BLaER1 treated with 17β-estradiol and CSF1 and Interleukin-3, amounts not matched to agents 10 nM and 100 nM (cell line): ENCODE measurements around the gene SH3BP4.
A peak's percentile ranks its signal among the peaks of the same experiment; 100 is the strongest.

Source experiments
- H3K27ac ChIP-seq, 11 experiments: shearing (Covaris generic); formaldehyde crosslinking; 2 replicates each; pipeline ENCODE4 v1.8.1; 2022
- H3K27me3 ChIP-seq, 11 experiments: shearing (Covaris generic); formaldehyde crosslinking; 2 replicates each; pipeline ENCODE4 v1.8.1; 2022
- H3K36me3 ChIP-seq, 11 experiments: shearing (Covaris generic); formaldehyde crosslinking; 2 replicates each; pipeline ENCODE4 v1.8.1; 2022
- H3K4me1 ChIP-seq, 10 experiments: shearing (Covaris generic); formaldehyde crosslinking; 2 replicates each; pipeline ENCODE4 v1.8.1; 2022
- H3K4me2 ChIP-seq, 11 experiments: shearing (Covaris generic); formaldehyde crosslinking; 2 replicates each; pipeline ENCODE4 v1.8.1; 2022
- H3K4me3 ChIP-seq, 10 experiments: shearing (Covaris generic); formaldehyde crosslinking; 2 replicates each; pipeline ENCODE4 v1.8.1; 2022
- H3K9ac ChIP-seq, 11 experiments: shearing (Covaris generic); formaldehyde crosslinking; 2 replicates each; pipeline ENCODE4 v1.8.1; 2022
- H3K9me3 ChIP-seq, 11 experiments: shearing (Covaris generic); formaldehyde crosslinking; replicated peaks in 1 of 11; 2 replicates each; pipeline ENCODE4 v1.8.1; 2022
- H4K20me1 ChIP-seq, 11 experiments: shearing (Covaris generic); formaldehyde crosslinking; 2 replicates each; pipeline ENCODE4 v1.8.1; 2022
- Cebpa-rat ChIP-seq, 11 experiments: shearing (Covaris generic); IDR thresholded peaks; 2 replicates each; pipeline ENCODE4 v1.8.1; 2022

SH3BP4 gene

DNA sequence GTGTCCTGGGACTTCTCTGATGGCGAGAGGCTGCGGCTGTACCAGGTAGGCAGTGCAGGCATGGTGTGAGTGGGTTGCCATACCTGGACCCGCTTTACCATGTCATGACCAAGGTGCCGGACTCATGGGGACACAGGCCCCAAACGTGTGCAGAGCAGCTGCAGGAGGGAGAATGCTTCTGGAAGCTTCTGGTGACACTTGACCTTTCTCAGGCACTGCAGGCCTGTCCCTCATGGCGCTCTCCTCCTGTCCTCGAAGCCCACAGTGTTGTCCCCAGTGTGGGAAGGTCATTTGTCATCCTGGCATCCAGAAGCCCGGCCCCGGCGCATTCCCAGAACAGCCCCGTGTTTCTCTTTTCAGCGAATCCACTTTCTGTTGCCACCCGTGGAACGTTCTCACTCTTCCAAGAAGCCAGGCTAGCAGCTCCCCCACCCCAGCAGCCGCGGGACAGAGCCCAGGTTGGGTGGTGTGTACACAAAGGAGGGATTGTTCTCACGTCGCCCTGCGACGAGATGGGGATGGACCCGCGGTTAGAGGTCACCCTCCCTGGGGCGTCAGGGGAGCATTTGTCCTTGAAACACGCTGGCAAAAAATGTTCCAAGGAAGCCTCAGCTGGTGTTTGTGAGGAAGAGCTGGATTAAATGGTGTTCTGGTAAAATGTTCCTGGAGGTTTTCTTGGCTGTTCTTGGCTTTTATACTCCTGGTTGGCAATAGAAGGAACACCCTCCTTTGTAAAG is 43.7 kb downstream of the SH3BP4 start:
- peaks cover 23 to 31% (median 26%) of the 10 kb centered on the region in 10 experiments for H3K4me1 ChIP-seq

DNA sequence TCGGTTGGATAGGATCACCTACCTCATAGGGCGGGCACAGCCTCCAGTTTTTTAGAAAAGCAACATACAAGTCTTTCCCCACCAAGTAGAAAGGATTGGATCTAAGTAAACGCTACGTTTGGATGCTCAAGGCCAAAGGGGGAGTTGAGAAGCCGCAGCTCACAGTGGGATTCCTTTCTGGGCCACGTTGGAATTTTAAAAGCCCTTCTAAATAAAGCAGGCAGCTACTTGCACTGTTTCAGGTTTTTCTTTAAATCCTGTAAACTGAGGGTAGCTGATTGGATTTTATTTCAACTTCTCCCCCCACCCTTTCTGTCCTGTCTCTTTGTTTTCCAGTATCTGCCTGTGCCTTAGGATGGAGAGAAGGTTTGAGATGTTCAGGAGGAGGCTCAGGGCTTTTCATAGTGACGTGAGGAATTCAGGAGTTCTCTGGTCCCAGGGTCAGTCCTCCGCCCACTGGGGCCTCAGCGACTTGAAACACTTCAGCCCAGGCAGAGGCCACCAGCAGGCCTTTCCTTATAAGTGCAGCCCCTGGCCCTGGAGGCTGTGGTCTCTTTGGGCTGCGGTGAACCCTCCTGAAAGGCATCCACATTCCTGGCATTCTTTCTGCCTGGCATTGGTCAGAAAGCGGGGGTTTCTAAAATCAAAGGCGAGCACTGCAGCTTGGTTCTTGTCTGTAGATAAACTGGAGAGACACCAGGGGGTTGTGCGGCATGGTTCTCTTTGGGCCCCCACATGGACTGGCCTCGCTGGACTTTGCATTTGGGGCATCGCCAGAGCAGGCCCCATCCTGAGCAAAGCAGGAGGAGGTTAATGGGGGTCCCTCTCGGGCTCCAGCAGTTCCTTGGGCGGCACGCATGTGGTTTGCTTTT is 44.5 kb downstream of the SH3BP4 start:
- H3K27ac ChIP-seq = no peak overlapping the region
- H3K4me2 ChIP-seq = no peak overlapping the region
- no peak for TF ChIP-seq Cebpa-rat (IDR thresholded peaks at IDR 0.05)
- no peaks in the 10 kb centered on the region for H3K36me3 ChIP-seq
- H3K27me3 ChIP-seq = peaks cover 0 to 5% (median 0%) of the 10 kb centered on the region in 11 experiments; a peak in 1 of 22 replicates
- H3K9me3 ChIP-seq = no peaks in the 10 kb centered on the region
- peaks cover 0 to 14% (median 0%) of the 10 kb centered on the region in 11 experiments; a peak in 4 of 22 replicates for H4K20me1 ChIP-seq
- H3K4me3 ChIP-seq = no peak overlapping the region
- no peak overlapping the region for H3K9ac ChIP-seq
- H3K4me1 ChIP-seq = peaks cover 23 to 31% (median 26%) of the 10 kb centered on the region in 10 experiments

More for the DNA sequence above, 43.7 kb downstream of the SH3BP4 start:
- Histone ChIP-seq H3K4me2 (0 out of 22 replicates have a peak overlapping the region, but pooled peaks of 1 of the 11 experiments have one; percentile 85), H4K20me1 (peaks cover 0 to 14% (median 0%) of the 10 kb centered on the region in 11 experiments; a peak in 4 of 22 replicates), H3K36me3 (no peaks in the 10 kb centered on the region), H3K27me3 (peaks cover 0 to 5% (median 0%) of the 10 kb centered on the region in 11 experiments; a peak in 1 of 22 replicates), H3K4me3 (no peak overlapping the region), H3K9me3 (peaks cover 0 to 4% (median 0%) of the 10 kb centered on the region in 11 experiments; a peak in 2 of 22 replicates), H3K27ac (no peak overlapping the region; a peak in 2 of 22 replicates), H3K9ac (no peak overlapping the region)
- no peak for TF ChIP-seq Cebpa-rat (IDR thresholded peaks at IDR 0.05)

DNA sequence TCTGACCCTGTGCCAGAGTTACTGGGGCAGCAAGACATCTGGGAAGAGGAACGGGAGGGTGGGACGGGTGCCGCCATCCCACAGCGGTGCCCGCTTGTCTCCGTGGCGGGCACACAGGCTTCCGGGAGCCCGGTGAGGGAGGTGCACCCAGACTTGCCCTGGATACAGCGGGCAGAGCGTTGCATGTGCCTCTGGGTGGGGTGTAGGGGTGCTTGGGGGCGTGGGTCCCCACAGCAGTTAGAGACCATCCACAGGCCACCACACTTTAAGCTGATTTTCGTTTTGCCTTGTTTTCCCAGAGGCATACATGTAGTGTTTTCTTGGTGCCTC is 45.1 kb downstream of the SH3BP4 start:
- H3K27ac ChIP-seq = no peak overlapping the region
- no peaks in the 10 kb centered on the region for H3K9me3 ChIP-seq
- peaks cover 23 to 31% (median 26%) of the 10 kb centered on the region in 10 experiments for H3K4me1 ChIP-seq
- H3K36me3 ChIP-seq = no peaks in the 10 kb centered on the region
- TF ChIP-seq Cebpa-rat (IDR thresholded peaks at IDR 0.05) = no peak
- peaks cover 0 to 5% (median 0%) of the 10 kb centered on the region in 11 experiments; a peak in 1 of 22 replicates for H3K27me3 ChIP-seq
- no peak overlapping the region for H3K9ac ChIP-seq
- H3K4me3 ChIP-seq = no peak overlapping the region
- H3K4me2 ChIP-seq = no peak overlapping the region
- H4K20me1 ChIP-seq = peaks cover 0 to 14% (median 0%) of the 10 kb centered on the region in 11 experiments; a peak in 4 of 22 replicates

DNA sequence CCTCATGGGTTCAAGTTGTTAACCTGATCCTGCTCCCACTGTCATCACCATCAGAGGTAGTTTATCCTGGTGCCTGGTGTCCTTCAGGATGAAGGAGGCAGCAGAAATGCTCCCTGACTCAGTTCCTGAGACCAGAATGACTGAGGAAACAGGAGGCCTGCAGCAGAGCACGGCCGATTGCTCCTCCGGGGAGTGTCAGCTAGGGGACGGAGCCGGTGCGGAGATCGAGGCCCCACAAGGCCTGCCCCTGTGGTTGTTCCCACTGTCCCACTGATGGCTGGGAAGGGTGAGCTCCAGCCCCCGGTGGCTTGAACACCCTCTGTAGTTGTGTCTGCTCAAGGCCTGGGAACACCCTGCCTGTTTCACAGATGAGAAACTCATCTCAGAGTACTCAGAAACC is 45.6 kb downstream of the SH3BP4 start:
- TF ChIP-seq Cebpa-rat (IDR thresholded peaks at IDR 0.05) = no peak
- H3K27me3 ChIP-seq = peaks cover 0 to 5% (median 0%) of the 10 kb centered on the region in 11 experiments; a peak in 1 of 22 replicates
- H4K20me1 ChIP-seq = peaks cover 0 to 14% (median 0%) of the 10 kb centered on the region in 11 experiments; a peak in 4 of 22 replicates
- no peaks in the 10 kb centered on the region for H3K9me3 ChIP-seq
- H3K27ac ChIP-seq = no peak overlapping the region
- H3K9ac ChIP-seq = no peak overlapping the region
- H3K4me3 ChIP-seq = no peak overlapping the region
- peaks cover 23 to 29% (median 25%) of the 10 kb centered on the region in 10 experiments for H3K4me1 ChIP-seq
- no peaks in the 10 kb centered on the region for H3K36me3 ChIP-seq
- no peak overlapping the region for H3K4me2 ChIP-seq

DNA sequence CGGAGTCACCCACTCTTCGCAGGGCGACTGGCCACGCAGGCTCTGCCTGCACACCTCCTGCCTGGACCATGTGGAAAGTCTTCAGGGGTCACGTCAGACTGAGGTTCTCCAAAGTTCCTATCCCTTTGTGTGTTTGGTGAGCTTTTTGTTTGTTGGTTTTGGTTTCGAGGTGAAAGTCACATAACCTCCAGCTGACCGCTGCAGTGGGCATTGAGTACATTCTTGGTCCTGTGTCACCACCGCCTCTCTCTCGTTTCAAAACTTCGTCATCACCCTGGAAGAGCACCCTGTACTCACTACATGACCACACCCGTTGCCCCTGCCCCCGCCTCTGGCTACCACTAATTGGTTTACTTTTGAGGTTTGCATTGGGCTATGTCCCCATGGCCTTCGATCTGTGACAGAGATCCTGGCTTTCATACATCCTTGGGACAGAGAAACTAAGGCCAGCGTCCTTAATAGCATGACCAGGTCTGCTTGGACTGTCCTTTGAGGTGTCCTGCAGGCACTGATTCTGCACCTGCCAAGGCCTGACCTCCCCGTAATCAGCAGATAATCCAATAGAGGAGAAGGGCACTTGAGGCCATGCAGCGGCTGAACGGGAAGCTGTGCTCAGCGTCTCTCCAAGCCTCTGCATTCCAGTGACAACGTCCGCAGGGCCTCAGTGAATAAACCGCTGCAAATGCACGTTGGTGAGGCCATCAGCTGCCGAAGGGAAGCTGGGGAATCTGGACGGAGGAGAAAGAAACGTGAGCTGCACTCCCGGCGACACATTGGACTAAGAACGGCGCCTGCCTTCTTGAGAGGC is 46.8 kb downstream of the SH3BP4 start:
- Histone ChIP-seq H3K4me2 (no peak overlapping the region), H3K36me3 (no peaks in the 10 kb centered on the region), H3K27ac (no peak overlapping the region), H3K27me3 (peaks cover 0 to 5% (median 0%) of the 10 kb centered on the region in 11 experiments; a peak in 1 of 22 replicates), H3K4me1 (peaks cover 11 to 17% (median 14%) of the 10 kb centered on the region in 10 experiments), H3K4me3 (no peak overlapping the region), H3K9ac (no peak overlapping the region), H3K9me3 (no peaks in the 10 kb centered on the region), H4K20me1 (peaks cover 0 to 13% (median 0%) of the 10 kb centered on the region in 11 experiments; a peak in 4 of 22 replicates)
- no peak for TF ChIP-seq Cebpa-rat (IDR thresholded peaks at IDR 0.05)

DNA sequence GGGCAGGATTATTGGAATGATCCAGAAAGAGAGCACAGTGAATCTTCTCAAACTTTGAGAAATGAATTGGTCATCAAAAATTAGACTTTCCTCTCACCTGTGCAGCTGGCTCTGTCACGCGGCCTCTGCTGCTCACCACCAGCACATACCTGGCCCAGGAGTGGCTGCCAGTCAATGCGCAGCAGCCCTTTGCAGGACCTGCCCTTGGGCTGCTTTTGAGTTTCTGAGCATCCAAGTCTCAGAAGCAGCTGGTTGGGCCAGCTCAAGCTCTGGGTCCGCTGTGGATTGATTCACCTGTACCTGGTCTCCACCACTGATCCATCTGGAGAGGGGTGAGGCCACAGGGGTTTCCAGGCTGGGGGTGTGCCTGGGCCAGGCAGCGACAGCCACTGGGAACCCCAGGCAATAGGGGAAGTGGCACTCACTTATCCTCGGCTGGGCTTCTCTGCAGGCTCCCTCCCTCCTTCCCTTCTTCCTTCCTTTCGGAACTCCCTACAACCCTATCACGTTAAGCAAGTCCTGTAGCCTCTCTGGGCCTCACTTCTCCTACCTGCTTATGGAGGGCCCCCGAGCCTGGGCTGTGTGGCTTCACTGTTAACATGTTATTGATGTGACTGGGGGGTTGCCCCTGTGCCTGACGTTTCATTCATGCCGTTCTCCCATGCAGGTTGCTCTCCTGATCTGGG is 48.1 kb downstream of the SH3BP4 start:
- H3K9me3 ChIP-seq = no peaks in the 10 kb centered on the region
- no peak overlapping the region for H3K4me2 ChIP-seq
- peaks cover 0 to 1% (median 0%) of the 10 kb centered on the region in 11 experiments; a peak in 1 of 22 replicates for H4K20me1 ChIP-seq
- no peak for TF ChIP-seq Cebpa-rat (IDR thresholded peaks at IDR 0.05)
- no peak overlapping the region for H3K4me3 ChIP-seq
- no peak overlapping the region for H3K27ac ChIP-seq
- peaks cover 0 to 4% (median under 1%) of the 10 kb centered on the region in 10 experiments; a peak in 10 of 20 replicates for H3K4me1 ChIP-seq
- no peaks in the 10 kb centered on the region for H3K36me3 ChIP-seq
- no peak overlapping the region for H3K9ac ChIP-seq
- peaks cover 0 to 5% (median 0%) of the 10 kb centered on the region in 11 experiments; a peak in 1 of 22 replicates for H3K27me3 ChIP-seq

DNA sequence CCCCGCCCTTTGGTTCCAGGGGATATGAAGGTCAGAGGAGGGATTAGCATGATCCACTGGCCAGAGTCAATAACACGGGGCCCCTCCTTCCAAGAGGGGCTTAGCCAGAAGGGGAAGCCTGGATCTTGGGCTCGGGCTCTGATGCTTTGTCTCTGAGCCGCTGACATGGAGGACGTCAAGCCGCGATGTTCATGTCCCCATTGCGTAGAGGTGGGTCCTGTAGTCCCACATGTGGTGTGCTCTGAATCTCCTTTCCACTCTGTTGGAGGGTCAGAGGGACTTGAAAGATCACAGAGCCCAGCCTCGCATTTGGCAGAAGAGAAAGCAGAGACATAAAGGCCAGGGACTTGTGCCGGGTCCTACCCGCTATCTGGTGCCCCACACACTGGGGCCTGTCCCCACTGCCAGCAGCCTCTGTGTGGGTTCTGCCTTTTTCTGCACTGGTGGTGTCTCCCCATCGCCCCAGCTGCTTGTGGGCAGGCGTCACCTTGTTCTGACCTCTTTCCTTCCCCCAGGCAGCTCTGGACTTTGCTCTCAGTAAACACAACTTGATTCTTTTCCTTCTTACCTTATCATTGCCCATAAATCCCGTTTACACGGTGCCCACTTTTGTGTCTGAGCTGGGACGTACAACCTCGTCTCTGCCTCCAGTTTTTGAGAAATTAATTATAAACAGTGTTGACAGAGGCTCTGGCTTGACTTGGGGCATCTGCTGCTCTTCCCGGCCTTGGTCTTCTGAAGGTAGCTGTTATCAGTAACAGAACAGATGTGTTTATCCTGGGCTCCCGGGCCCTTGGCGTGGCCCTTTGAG is 48.8 kb downstream of the SH3BP4 start:
- Histone ChIP-seq H4K20me1 (no peaks in the 10 kb centered on the region; a peak in 1 of 22 replicates), H3K27ac (no peak overlapping the region), H3K9ac (no peak overlapping the region), H3K27me3 (peaks cover 0 to 5% (median 0%) of the 10 kb centered on the region in 11 experiments; a peak in 1 of 22 replicates), H3K4me1 (no peaks in the 10 kb centered on the region), H3K4me2 (no peak overlapping the region), H3K36me3 (no peaks in the 10 kb centered on the region), H3K4me3 (no peak overlapping the region), H3K9me3 (no peaks in the 10 kb centered on the region)
- TF ChIP-seq Cebpa-rat (IDR thresholded peaks at IDR 0.05) = no peak
